GM12878 (cell line): ENCODE data around the gene COL5A1. TPM values are rescaled to one million over a fixed set of nuclear protein-coding genes. Genes with fewer than 3 reads are reported as not detected.

Experiments used
- ATAC-seq: fragments of 200-7000 bp; cut with Tn5 transposase; 3 replicates; pipeline ENCODE4 v1.9.1; 2020; ENCODE audit warnings: mild to moderate bottlenecking, moderate library complexity
- BruUV-seq: library from RNA; stranded (reverse); fragments of 400-500 nt; replicated peaks from 2 replicates; lab custom pipeline; 2021; lab: Mats Ljungman, UMichigan
- CTCF ChIA-PET: fragments of 300-600 bp; sonication (Branson Sonifier 250); formaldehyde crosslinking; extraction: SDS; loops from one replicate; lab custom pipeline; 2021; ENCODE audit warnings: inconsistent platforms; lab: Yijun Ruan, JAX
- POLR2A ChIA-PET: fragments of 350-600 bp; formaldehyde crosslinking; extraction: SDS; loops from one replicate; lab custom pipeline; 2021; ENCODE audit warnings: inconsistent platforms; lab: Charles Lee
- RAD21 ChIA-PET: fragments of 300-600 bp; sonication (Branson Sonifier 250); formaldehyde crosslinking; loops from one replicate; lab custom pipeline; 2023; ENCODE audit warnings: antibody characterized with exemption; ENCODE audit not compliant: unreplicated experiment; lab: Charles Lee
- SMC1A ChIA-PET: fragments of 300-600 bp; sonication (Branson Sonifier 250); formaldehyde crosslinking; loops from one replicate; lab custom pipeline; 2023; ENCODE audit not compliant: unreplicated experiment, uncharacterized antibody; lab: Charles Lee
- DNase-seq: peaks from one replicate; pipeline ENCODE4 v3.0.0-alpha.2; 2011; ENCODE audit warnings: low read depth, low spot score
- FAIRE-seq: peaks from 3 replicates; lab custom pipeline; 2011; peaks lifted over from hg19 to GRCh38; lab: Jason Lieb, UNC
- H2AFZ ChIP-seq: 2 replicates; pipeline ENCODE4 v1.6.0; 2011; ENCODE audit warnings: low read depth, low read length, control low read depth; ENCODE audit not compliant: control insufficient read depth
- H3K27ac ChIP-seq: 2 replicates; pipeline ENCODE4 v1.5.1; 2011; ENCODE audit warnings: control low read depth; ENCODE audit not compliant: control insufficient read depth, insufficient read depth
- H3K27me3 ChIP-seq, 2 experiments: replicated peaks in 1 of 2; 2 replicates each; pipeline versions ENCODE4 v1.6.0 to v1.6.1; 2011; ENCODE audit warnings: low read length in 1 of 2; ENCODE audit not compliant: control insufficient read depth in 2 of 2, insufficient read depth in 2 of 2
- H3K36me3 ChIP-seq, 2 experiments: 2 replicates each; pipeline ENCODE4 v1.5.1; 2011; ENCODE audit warnings: low read length in 1 of 2; ENCODE audit not compliant: control insufficient read depth in 2 of 2, insufficient read depth in 2 of 2
- H3K4me1 ChIP-seq: 2 replicates; pipeline ENCODE4 v1.6.1; 2011; ENCODE audit warnings: mild to moderate bottlenecking, low read length, moderate library complexity, mixed read lengths; ENCODE audit not compliant: control insufficient read depth, insufficient read depth
- H3K4me2 ChIP-seq: 2 replicates; pipeline ENCODE4 v1.6.0; 2011; ENCODE audit warnings: control low read depth; ENCODE audit not compliant: control insufficient read depth, insufficient read depth
- H3K4me3 ChIP-seq: fragments of 200-600 bp; sonication (generic); 2 replicates; pipeline ENCODE4 v1.5.1; 2016
- H3K79me2 ChIP-seq: 2 replicates; pipeline ENCODE4 v1.6.0; 2011; ENCODE audit warnings: low read length; ENCODE audit not compliant: control insufficient read depth, insufficient read depth
- H3K9ac ChIP-seq: 2 replicates; pipeline ENCODE4 v1.8.0; 2011; ENCODE audit warnings: low read length, control low read depth, mixed read lengths; ENCODE audit not compliant: control insufficient read depth, insufficient read depth
- H3K9me3 ChIP-seq: replicated peaks from 3 replicates; pipeline ENCODE4 v1.5.1; 2011; ENCODE audit warnings: mild to moderate bottlenecking, low read length; ENCODE audit not compliant: control insufficient read depth, insufficient read depth
- H4K20me1 ChIP-seq: 2 replicates; pipeline ENCODE4 v1.6.0; 2011; ENCODE audit not compliant: control insufficient read depth, insufficient read depth
- ATF7 ChIP-seq: fragments of 450-650 bp; IDR thresholded peaks from 2 replicates; pipeline ENCODE4 v1.6.1; 2016; ENCODE audit warnings: low read depth, mild to moderate bottlenecking
- FOXM1 ChIP-seq: IDR thresholded peaks from 2 replicates; pipeline ENCODE4 v1.6.1; 2012; ENCODE audit warnings: low read depth, mild to moderate bottlenecking, inconsistent platforms, low read length, moderate library complexity
- SUZ12 ChIP-seq: fragments of 200-600 bp; sonication (generic); IDR thresholded peaks from one replicate; pipeline ENCODE4 v1.6.1; 2018; ENCODE audit warnings: antibody characterized with exemption, mild to moderate bottlenecking; ENCODE audit not compliant: unreplicated experiment
- WGBS: methylation state at CpG from one replicate; pipeline ENCODE4 v1.1.6; 2016; ENCODE audit warnings: low lambda C conversion rate; ENCODE audit not compliant: insufficient replicate concordance, insufficient coverage; ENCODE audit errors: missing lambda C conversion rate; 5-methylcytosine and 5-hydroxymethylcytosine counted together
- in situ Hi-C: fragments of 300-500 bp; cut with MboI; formaldehyde crosslinking; loops from 9 replicates; pipeline ENCODE4 v1.14.3; 2018; ENCODE audit warnings: mixed read lengths
- intact Hi-C: fragments of 100-400 bp; cut with micrococcal nuclease; formaldehyde crosslinking; loops from one replicate; pipeline ENCODE4 v1.14.2; 2022; ENCODE audit not compliant: unreplicated experiment
- polyA plus RNA-seq, 11 experiments: library from polyadenylated mRNA; depleted of rRNA in 4 of 11; unstranded in 6 of 11; stranded (reverse) in 5 of 11; fragments of >200 nt; fragmentation: Nextera tagmentation in 4 of 11; fragmentation: Illumina TruSeq in 1 of 11; extraction: Ambion mirVana in 4 of 11; extraction: Trizol in 1 of 11; gene quantifications; 1 replicate in 1 of 11; 2 replicates in 10 of 11; pipeline versions ENCODE4 v1.2.1 to v1.2.3, GENCODE V29; 2011 to 2016; ENCODE audit warnings: inconsistent platforms in 2 of 11, missing spikeins in 2 of 11, low read depth in 1 of 11
- total RNA-seq, 4 experiments: library from RNA; depleted of rRNA in 3 of 4; stranded (reverse); fragments of >200 nt in 3 of 4; fragmentation: Illumina TruSeq in 1 of 4; extraction: Trizol in 1 of 4; gene quantifications; 2 replicates each; pipeline versions ENCODE4 v1.2.1 to v1.2.3, GENCODE V29; 2013 to 2021
- TF ChIP-seq, protein P1 (sequence below): fragments of 450-650 bp; IDR thresholded peaks from 2 replicates; pipeline ENCODE4 v1.6.1; 2018; ENCODE audit warnings: mild to moderate bottlenecking, low read depth, moderate library complexity; ENCODE audit not compliant: partially characterized antibody

The COL5A1 gene
- total and polyA plus RNA-seq, 10 of the 15 experiments (the other 5 are each of a cell fraction or from before 2014, with no cell fraction given), result under 0.01 to 0.15 (median 0.13) TPM; not detected in 4

DNA sequence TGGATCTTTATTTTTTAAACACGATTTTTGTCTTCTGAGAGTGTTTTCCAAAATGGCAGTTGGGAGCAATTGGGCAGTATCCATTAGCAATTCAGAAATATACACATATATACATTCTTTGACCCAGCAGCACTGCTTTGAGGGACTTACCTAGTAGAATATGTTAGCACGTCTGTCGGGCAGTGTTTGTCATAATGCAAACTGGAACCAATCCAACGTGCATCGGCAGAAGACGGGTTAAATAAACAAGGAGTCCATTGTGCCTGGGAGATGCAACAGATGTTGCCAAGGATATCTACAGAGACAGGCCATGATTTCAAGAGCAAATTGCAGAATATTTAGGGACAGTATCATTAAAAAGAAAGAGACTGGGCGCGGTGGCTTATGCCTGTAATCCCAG is 107.0 kb downstream of the COL5A1 start:
- no TSS peak for BruUV-seq
- RAD21 ChIA-PET, result no interaction called here

More for the DNA sequence above, 107.0 kb downstream of the COL5A1 start:
- no peak overlapping the region for H2AFZ ChIP-seq
- H4K20me1 ChIP-seq, result no peaks in the 10 kb centered on the region
- ChIA-PET POLR2A (no interaction called here), CTCF (no interaction called here), SMC1A (no interaction called here)
- no peaks in the 10 kb centered on the region for H3K4me1 ChIP-seq
- in situ Hi-C loops, result no loop called here
- no peak overlapping the region for H3K9ac ChIP-seq
- ATAC-seq (no peak), FAIRE-seq (no peak), DNase-seq (no peak)
- no peaks in the 10 kb centered on the region for H3K36me3 ChIP-seq
- H3K4me2 ChIP-seq, result no peak overlapping the region
- no peaks in the 10 kb centered on the region for H3K27me3 ChIP-seq
- H3K27ac ChIP-seq, result no peak overlapping the region
- no peaks in the 10 kb centered on the region for H3K79me2 ChIP-seq
- H3K9me3 ChIP-seq, result no peaks in the 10 kb centered on the region; the same call in 2 of the 3 replicates
- intact Hi-C loops, result no loop called here
- H3K4me3 ChIP-seq, result no peak overlapping the region
- TF ChIP-seq ATF7 (no peak), SUZ12 (no peak), FOXM1 (no peak)
- TF ChIP-seq, protein P1, sequence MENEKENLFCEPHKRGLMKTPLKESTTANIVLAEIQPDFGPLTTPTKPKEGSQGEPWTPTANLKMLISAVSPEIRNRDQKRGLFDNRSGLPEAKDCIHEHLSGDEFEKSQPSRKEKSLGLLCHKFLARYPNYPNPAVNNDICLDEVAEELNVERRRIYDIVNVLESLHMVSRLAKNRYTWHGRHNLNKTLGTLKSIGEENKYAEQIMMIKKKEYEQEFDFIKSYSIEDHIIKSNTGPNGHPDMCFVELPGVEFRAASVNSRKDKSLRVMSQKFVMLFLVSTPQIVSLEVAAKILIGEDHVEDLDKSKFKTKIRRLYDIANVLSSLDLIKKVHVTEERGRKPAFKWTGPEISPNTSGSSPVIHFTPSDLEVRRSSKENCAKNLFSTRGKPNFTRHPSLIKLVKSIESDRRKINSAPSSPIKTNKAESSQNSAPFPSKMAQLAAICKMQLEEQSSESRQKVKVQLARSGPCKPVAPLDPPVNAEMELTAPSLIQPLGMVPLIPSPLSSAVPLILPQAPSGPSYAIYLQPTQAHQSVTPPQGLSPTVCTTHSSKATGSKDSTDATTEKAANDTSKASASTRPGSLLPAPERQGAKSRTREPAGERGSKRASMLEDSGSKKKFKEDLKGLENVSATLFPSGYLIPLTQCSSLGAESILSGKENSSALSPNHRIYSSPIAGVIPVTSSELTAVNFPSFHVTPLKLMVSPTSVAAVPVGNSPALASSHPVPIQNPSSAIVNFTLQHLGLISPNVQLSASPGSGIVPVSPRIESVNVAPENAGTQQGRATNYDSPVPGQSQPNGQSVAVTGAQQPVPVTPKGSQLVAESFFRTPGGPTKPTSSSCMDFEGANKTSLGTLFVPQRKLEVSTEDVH, result no peak
- 70% methylated on average over 8 of the region's 8 CpGs for WGBS
